NCI-H460 (cell line): ENCODE data around the gene ASAP3. TPM values are rescaled to one million over a fixed set of nuclear protein-coding genes. Genes with fewer than 3 reads are reported as not detected.

Experiments
- DNase-seq: peaks from one replicate; pipeline ENCODE4 v3.0.0-alpha.2; 2016; ENCODE audit warnings: low read depth; ENCODE audit errors: extremely low read depth
- total RNA-seq: library from RNA; depleted of rRNA; stranded (reverse); fragments of >200 nt; shearing (Covaris generic); gene quantifications from 2 replicates; pipeline ENCODE4 v1.2.3, GENCODE V29; 2014

ASAP3 gene
- total RNA-seq, 1 experiment from 2014 or later = 8.3 TPM

DNA sequence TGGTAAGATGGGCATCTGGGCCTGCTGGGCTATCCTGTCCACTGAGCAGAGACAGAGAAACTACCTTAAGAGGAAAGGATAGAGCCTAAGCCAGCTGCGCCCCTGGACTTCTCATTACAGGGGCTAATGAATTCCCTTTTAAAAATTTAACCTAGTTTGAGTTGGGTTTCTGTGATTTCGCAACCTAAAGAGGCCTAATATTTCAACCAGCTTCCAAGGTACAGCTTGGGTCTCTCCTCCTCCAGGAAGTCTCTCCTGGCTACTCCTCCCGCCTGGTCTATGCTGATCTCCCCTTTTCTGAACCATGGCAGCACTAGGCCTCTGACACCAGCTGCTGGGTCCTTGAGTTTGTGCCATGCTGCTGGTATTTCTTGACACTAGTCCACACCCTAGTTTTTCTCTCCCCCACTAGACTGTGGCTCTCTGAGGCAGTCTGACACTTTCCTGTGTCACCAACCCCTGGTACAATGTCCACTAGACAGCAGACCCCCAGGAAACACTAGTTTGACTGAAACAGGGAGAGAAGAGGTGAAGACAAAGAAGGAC is 30.5 kb downstream of the ASAP3 start:
- no peak for DNase-seq

- no peak for DNase-seq
Observed at GRCh38 chr1:23452011-23452411, 32.0 kb downstream of the ASAP3 start.

DNA sequence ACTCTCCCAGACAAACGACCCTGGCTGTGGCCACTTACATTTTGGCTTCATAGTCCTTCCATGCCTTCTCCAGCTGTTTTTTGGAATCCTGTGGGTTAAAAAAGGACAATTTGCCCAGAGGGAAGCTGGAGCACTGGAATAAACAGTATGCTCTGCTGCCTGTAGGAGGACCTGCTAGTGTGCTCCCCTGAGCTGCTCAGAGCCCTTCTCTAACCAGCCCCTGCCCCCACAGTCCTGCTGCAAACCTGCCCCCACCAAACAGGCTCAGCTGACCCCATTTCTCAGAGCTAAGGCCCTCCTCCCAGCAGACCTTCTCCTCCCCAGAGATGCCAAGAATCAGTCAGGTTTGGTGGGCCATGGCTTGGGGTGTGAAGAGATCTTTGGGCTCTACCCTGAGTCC is 32.5 kb downstream of the ASAP3 start:
- DNase-seq = no peak

GRCh38 chr1:23450894-23451293 is 33.1 kb downstream of the ASAP3 start:
- no peak for DNase-seq

GRCh38 chr1:23449958-23450357 is 34.0 kb downstream of the ASAP3 start:
- DNase-seq = no peak

GRCh38 chr1:23449306-23449705 is 34.7 kb downstream of the ASAP3 start:
- no peak for DNase-seq

GRCh38 chr1:23448846-23449245 is 35.1 kb downstream of the ASAP3 start:
- DNase-seq = no peak

DNA sequence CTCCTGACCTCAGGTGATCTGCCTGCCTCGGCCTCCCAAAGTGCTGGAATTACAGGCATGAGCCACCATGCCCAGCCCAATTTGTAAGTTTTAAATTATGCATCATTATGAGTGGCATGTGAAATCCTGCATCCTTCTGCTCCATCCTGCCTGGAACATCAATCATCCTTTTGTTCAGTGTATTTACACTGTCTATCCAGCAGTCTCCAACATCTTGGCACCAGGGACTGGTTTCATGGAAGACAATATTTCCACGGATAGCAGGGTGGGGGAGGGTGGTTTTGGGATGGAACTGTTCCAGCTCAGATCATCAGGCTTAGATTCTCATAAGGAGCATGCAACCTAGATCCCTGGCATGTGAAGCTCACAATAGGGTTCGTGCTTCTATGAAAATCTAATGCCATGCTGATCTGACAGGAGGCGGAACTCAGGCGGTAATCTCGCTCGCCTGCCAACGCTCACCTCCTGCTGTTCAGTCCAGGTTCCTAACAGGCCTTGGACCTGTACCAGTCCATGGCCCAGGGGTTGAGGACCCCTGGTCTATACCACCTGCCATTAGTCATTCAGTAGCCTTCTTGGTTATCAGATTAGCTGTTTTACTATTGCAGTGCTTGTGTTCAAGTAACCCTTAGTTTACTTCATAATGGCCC is 37.2 kb downstream of the ASAP3 start:
- DNase-seq = no peak

DNA sequence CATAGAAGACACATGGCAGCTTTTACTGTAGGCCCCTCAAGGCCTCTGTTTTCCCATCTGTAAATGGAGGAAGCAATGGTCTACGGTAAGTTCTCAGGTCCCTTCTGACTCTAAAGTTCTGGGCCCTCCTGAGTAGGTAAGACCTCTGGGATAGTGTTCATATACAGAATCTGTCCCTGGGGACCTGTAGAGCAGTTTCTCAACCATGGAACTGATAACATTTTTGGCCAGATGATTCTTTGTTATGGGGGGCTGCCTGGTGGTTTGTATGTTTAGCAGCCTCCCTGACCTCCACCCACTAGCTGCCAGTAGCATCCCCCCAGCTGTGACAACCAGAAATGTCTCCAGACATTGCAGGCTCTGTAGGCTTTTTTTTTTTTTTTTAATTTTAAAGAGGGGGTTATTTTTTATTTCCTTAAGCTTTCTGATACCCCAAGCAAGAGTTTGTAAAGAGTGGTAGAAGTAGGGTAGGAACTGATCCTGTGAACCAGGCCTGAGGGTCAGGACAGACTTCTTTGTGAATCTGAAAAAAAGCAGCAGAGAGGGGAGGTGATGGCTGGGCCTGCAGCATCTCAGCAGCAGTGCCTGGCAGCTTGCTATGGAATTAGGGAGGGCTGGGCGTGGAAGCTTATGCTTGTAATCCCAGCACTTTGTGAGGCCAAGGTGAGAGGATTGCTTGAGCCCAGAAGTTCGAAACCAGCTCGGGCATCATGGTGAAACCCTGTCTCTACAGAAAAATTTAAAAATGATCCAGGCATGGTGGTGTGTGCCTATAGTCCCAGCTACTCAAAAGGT is 39.2 kb downstream of the ASAP3 start:
- no peak for DNase-seq

GRCh38 chr1:23444104-23444533 is 39.9 kb downstream of the ASAP3 start:
- no peak for DNase-seq

- no peak for DNase-seq
Observed at GRCh38 chr1:23442751-23443150, 41.2 kb downstream of the ASAP3 start.

GRCh38 chr1:23441446-23442148 is 42.4 kb downstream of the ASAP3 start:
- no peak for DNase-seq

- no peak for DNase-seq
Observed at GRCh38 chr1:23438545-23438944, 45.4 kb downstream of the ASAP3 start.

DNA sequence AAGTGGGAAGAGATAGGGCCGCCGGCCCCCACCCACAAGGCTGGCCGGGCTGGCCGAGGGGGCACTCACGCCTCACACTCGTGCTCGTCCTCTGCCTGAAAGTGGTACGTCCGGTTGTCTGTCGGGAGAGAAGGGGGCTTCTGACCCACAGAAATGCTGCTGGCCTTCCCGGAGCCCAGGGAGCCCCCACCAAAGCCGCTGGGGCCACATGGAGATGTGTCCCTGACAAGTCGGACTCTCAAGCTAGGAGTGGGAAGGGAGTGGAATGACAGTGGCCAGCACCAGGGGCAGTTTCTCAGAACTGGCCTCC is 46.7 kb downstream of the ASAP3 start:
- DNase-seq = no peak

GRCh38 chr1:23436520-23437354 is 47.2 kb downstream of the ASAP3 start:
- DNase-seq = no peak

DNA sequence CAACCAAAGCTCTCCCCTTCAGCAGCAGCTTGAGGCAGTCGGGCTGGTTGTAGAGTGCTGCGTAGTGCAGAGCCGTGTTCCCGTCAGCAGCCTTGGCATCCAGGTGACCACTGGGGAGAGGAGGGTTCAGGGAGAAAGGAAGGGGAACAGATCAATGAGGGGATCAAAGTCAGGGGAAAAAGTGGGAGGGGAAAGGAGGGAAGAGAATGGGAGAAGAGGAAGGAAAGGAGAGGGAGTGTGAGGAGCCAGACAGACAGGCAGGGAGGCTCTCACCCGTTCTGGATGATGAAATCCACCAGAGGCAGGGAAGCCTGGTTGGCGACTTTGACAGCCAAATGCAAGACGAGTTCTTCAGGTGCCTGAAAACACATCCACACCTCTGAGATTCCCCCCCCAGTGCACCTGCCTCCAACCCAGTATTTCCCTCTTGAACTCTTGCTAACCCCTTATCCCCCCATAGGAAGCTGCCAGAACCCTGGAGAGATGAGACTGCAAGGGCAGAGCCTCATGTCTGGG is 49.7 kb downstream of the ASAP3 start:
- DNase-seq = no peak

DNA sequence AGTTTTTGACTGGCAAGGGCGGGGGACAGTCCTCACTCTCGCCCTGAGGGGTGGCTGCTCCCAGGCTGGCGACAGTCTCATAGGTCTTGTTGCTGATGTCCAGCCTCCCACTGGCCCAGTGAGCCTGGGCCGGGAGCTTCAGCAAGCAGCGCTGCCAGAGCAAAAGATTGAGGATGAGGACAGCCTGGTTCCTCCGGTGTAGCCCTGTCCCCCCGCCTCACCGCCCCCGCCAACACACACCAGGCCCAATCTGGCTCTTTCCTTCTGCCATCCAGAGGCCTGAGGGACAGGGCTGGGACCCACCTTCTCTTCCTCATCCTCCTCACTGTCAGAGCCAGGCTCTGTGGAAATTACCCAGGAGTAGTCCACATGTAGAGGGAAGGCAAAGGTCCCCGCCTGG is 50.9 kb downstream of the ASAP3 start:
- no peak for DNase-seq

- DNase-seq = no peak
Observed at GRCh38 chr1:23431431-23431830, 52.5 kb downstream of the ASAP3 start.

DNA sequence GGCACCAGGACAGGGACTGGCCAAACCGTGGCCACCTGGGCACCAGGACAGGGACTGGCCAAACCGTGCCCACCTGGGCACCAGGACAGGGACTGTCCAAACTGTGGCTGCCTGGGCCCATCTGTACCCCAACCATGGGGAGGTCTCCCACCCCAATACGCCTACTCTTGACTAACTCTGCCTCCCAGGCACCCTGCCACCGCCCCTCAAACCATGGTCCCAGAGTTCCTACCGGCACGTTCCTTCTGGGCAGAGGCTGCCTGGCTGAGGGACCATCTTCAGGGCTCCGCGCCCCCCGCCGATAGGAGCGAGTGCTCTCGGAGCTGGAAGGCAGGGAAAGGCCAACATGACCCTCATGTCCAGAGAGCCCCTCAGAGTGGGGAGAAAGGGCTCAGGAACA is 53.2 kb downstream of the ASAP3 start:
- no peak for DNase-seq

- DNase-seq = no peak
Observed at GRCh38 chr1:23428136-23428905, 55.7 kb downstream of the ASAP3 start.
